Lower leg skin (tissue), 4 donors: Measurements from ENCODE around the gene CLDN14. TPM values are rescaled to one million over a fixed set of nuclear protein-coding genes. Genes with fewer than 3 reads are reported as not detected.

Source experiments
- DNase-seq, 2 donors: peaks; one replicate each; pipeline ENCODE4 v3.0.0-alpha.2; 2019; ENCODE audit warnings: low spot score in 2 of 2
- H3K4me3 ChIP-seq: fragments of 200-600 bp; sonication (generic); 2 replicates; pipeline ENCODE4 v1.5.1; 2017; ENCODE audit warnings: mild to moderate bottlenecking, low read depth; ENCODE audit not compliant: poor library complexity, severe bottlenecking
- CTCF ChIP-seq, 3 donors: fragments of 450-650 bp; IDR thresholded peaks; one replicate each; pipeline ENCODE4 v1.5.1; 2016; ENCODE audit warnings: antibody characterized with exemption in 3 of 3, mild to moderate bottlenecking in 3 of 3, moderate library complexity in 2 of 3
- POLR2A ChIP-seq, 2 donors: fragments of 450-650 bp; IDR thresholded peaks; one replicate each; pipeline ENCODE4 v1.6.1; 2016 to 2017; ENCODE audit warnings: antibody characterized with exemption in 2 of 2, mild to moderate bottlenecking in 1 of 2, moderate library complexity in 1 of 2
- WGBS, 2 donors: methylation state at CpG; one replicate each; pipeline ENCODE4 v1.1.5; 2018; 5-methylcytosine and 5-hydroxymethylcytosine counted together
- intact Hi-C: fragments of 100-400 bp; cut with DNase I; formaldehyde crosslinking; loops from one replicate; pipeline ENCODE4 v1.15.0; 2023; ENCODE audit warnings: low total_unique reads
- total RNA-seq, 4 donors: library from RNA; depleted of rRNA; stranded (reverse); fragments of >200 nt; gene quantifications; one replicate each; pipeline ENCODE4 v1.1.0, GENCODE V29; 2016

CLDN14 gene
- total RNA-seq, 4 donors from 2014 or later, result 0.13 TPM; not detected in 3

- no peak for DNase-seq
- WGBS, 2 donors, result 39 to 47% methylated on average over 8 of the region's 8 CpGs
- TF ChIP-seq POLR2A (IDR thresholded peaks at IDR 0.05) (no peak), CTCF (IDR thresholded peaks at IDR 0.05) (no peak)
- intact Hi-C loops, result no loop called here
- H3K4me3 ChIP-seq, result no peak overlapping the region
These were observed 14.4 kb downstream of the CLDN14 start for GRCh38 chr21:36465478-36465877.

GRCh38 chr21:36464590-36464989 lies 15.3 kb downstream of the CLDN14 start:
- TF ChIP-seq POLR2A (IDR thresholded peaks at IDR 0.05), result no peak
- no peak for TF ChIP-seq CTCF (IDR thresholded peaks at IDR 0.05)
- 87 to 92% methylated on average over 3 of the region's 3 CpGs for WGBS, 2 donors
- intact Hi-C loops, result no loop called here

GRCh38 chr21:36463991-36464390 lies 15.9 kb downstream of the CLDN14 start:
- DNase-seq, result no peak
- no peak overlapping the region for H3K4me3 ChIP-seq
- intact Hi-C loops, result no loop called here
- WGBS, 2 donors, result 78 to 84% methylated on average over 10 of the region's 10 CpGs
- no peak for TF ChIP-seq POLR2A (IDR thresholded peaks at IDR 0.05)
- TF ChIP-seq CTCF (IDR thresholded peaks at IDR 0.05), result no peak

More at GRCh38 chr21:36464590-36464989, 15.3 kb downstream of the CLDN14 start:
- no peak for DNase-seq
- no peak overlapping the region for H3K4me3 ChIP-seq

GRCh38 chr21:36463204-36463603 lies 16.7 kb downstream of the CLDN14 start:
- TF ChIP-seq CTCF (IDR thresholded peaks at IDR 0.05) (no peak), POLR2A (IDR thresholded peaks at IDR 0.05) (no peak)

GRCh38 chr21:36461918-36462486 lies 17.9 kb downstream of the CLDN14 start:
- WGBS, 2 donors, result 39 to 45% methylated on average over 14 of the region's 14 CpGs
- H3K4me3 ChIP-seq, result no peak overlapping the region
- no peak for DNase-seq
- intact Hi-C loops, result no loop called here
- TF ChIP-seq POLR2A (IDR thresholded peaks at IDR 0.05) (no peak), CTCF (IDR thresholded peaks at IDR 0.05) (no peak)

More at GRCh38 chr21:36463204-36463603, 16.7 kb downstream of the CLDN14 start:
- no peak for DNase-seq
- intact Hi-C loops, result no loop called here
- 85 to 88% methylated on average over 10 of the region's 10 CpGs for WGBS, 2 donors
- no peak overlapping the region for H3K4me3 ChIP-seq
